Measurements from ENCODE around the gene RHBDL2. TPM values are rescaled to one million over a fixed set of nuclear protein-coding genes. Genes with fewer than 3 reads are reported as not detected.
A peak's percentile ranks its signal among the peaks of the same experiment; 100 is the strongest.
"Not testable (repeated sequence)": the region's sequence is repeated elsewhere in the genome, so short reads cannot be mapped to it uniquely, and the experiment has no call there.

RHBDL2 gene, protein sequence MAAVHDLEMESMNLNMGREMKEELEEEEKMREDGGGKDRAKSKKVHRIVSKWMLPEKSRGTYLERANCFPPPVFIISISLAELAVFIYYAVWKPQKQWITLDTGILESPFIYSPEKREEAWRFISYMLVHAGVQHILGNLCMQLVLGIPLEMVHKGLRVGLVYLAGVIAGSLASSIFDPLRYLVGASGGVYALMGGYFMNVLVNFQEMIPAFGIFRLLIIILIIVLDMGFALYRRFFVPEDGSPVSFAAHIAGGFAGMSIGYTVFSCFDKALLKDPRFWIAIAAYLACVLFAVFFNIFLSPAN
- polyA plus RNA-seq = 10 to 100 TPM; 24.3 to 25.1 TPM

DNA sequence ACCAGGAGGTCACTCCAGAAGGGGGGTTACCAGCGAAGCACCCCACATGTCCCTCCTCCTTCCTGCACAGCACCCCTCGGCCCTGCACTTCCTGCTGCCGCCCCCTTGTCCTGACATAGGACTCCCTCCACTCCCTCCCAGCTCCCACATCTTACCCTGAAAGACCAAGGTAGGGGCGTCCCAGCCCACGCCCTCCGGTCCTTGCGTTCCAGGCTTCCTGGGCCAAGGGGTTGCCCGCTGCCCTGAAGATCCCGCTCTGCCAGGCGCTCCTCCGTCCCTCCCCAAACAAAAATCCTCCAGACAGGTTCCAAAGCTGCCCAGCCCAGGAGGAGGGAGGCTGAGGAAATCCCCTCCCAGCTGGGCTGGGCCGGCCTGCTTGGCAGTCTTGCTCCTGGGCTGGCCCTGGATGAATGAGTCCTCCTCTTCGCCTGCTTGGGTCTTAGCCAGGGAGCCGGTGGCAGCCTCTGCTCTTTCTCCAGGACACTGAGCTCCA, at the start of gene RHBDL2:
TSS of gene RHBDL2 (minus strand) at position 304 of the 493 bp plus-strand sequence. CDS start 22,618 bp downstream, outside the sequence.
- 22 to 33% methylated on average over 14 of the region's 14 CpGs for WGBS, 2 donors
- Histone ChIP-seq H3K36me3 (ENCODE audit: control insufficient read depth in 2 of 2, insufficient read depth in 2 of 2, low read length in 1 of 2) (peaks cover 0 to 3% of the 10 kb centered on the region in 2 donors), H3K4me1 (ENCODE audit: control insufficient read depth in 2 of 2, insufficient read depth in 2 of 2, low read length in 1 of 2) (peaks cover 0 to 9% of the 10 kb centered on the region in 2 donors), H3K4me3 (ENCODE audit: low read depth in 1 of 2, low read length in 2 of 2) (peak within 1 kb of the TSS; percentile 59 to 77), H3K27ac (ENCODE audit: low read depth in 2 of 2, low read length in 1 of 2) (peak within 1 kb of the TSS; percentile 62 to 87), H3K9me3 (ENCODE audit: control insufficient read depth in 2 of 2, insufficient read depth in 1 of 2, low read depth in 1 of 2, low read length in 1 of 2) (no peaks in the 10 kb centered on the region), H3K27me3 (ENCODE audit: control insufficient read depth in 1 of 2, insufficient read depth in 2 of 2, low read length in 2 of 2) (no peaks in the 10 kb centered on the region)

DNA sequence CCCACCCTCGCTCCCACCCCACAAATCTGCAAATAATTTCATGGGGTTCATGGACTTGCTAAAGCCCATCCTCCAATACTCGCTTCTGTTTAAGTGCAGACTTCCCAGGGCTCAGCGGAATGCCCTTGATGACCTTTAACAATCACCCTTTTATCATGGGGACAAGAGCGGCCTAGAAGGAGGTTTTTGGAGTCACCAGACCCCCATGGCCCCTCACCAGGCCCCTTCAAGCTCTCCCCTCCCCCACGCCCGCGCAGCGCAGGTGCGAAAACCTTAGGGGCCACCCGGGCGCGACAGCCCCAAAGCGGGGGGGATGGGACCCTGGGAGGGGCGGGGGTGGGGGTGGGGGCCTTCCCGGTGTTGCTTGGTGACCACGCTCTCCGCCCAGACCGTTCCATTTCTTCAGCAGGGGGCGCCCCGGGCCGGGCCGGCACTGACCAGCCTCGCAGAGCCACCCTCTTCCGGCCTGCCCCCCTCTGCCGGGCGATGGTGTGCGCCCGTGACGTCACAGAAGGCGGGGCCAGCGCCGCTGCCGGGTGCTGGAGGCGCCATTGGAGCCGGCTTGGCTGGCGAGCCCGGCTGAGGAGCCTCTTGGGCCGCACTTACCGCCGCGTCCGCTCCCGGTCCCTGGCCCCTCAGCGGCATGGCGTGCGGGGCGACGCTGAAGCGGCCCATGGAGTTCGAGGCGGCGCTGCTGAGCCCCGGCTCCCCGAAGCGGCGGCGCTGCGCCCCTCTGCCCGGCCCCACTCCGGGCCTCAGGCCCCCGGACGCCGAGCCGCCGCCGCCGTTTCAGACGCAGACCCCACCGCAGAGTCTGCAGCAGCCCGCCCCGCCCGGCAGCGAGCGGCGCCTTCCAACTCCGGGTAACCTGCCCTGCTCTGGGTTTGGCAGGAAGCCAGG, 49.4 kb upstream of the RHBDL2 start, which contains the start of gene AKIRIN1:
TSS of gene AKIRIN1 (plus strand) at position 539 of the 900 bp plus-strand sequence. CDS start at position 644, 105 bp downstream.
- no peaks in the 10 kb centered on the region for H3K9me3 ChIP-seq (ENCODE audit: control insufficient read depth in 2 of 2, insufficient read depth in 1 of 2, low read depth in 1 of 2, low read length in 1 of 2)
- WGBS, 2 donors = 1% methylated on average over 70 to 76 of the region's 76 CpGs
- peak within 1 kb of the TSS; percentile 92 to 94 for H3K4me3 ChIP-seq (ENCODE audit: low read depth in 1 of 2, low read length in 2 of 2)
- H3K27me3 ChIP-seq (ENCODE audit: control insufficient read depth in 1 of 2, insufficient read depth in 2 of 2, low read length in 2 of 2) = no peaks in the 10 kb centered on the region
- H3K36me3 ChIP-seq (ENCODE audit: control insufficient read depth in 2 of 2, insufficient read depth in 2 of 2, low read length in 1 of 2) = no peaks in the 10 kb centered on the region
- peak within 1 kb of the TSS; percentile 88 to 95 for H3K27ac ChIP-seq (ENCODE audit: low read depth in 2 of 2, low read length in 1 of 2)
- H3K4me1 ChIP-seq (ENCODE audit: control insufficient read depth in 2 of 2, insufficient read depth in 2 of 2, low read length in 1 of 2) = no peaks in the 10 kb centered on the region

DNA sequence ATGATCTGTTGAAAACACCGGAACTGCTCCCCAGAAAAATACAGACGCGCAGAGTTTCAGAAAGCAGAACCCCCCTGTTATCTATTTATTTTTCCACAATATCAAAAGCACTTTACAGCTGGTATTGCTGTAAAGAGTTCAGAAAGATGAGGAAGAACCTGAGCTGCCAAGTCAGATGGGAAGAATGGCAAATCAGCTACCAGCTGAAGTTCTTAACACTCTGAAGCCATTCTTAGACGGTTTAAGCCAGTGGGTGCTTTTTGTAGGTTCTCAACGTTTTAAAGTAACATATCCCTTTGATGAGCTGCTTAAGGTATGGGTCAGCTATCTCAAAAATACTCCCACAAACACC, 48.7 kb upstream of the RHBDL2 start:
- WGBS, 2 donors = 30 to 33% methylated on average over 5 of the region's 5 CpGs
- Histone ChIP-seq H3K27ac (ENCODE audit: low read depth in 2 of 2, low read length in 1 of 2) (peak overlapping the region; percentile 88), H3K9me3 (ENCODE audit: control insufficient read depth in 2 of 2, insufficient read depth in 1 of 2, low read depth in 1 of 2, low read length in 1 of 2) (no peaks in the 10 kb centered on the region), H3K27me3 (ENCODE audit: control insufficient read depth in 1 of 2, insufficient read depth in 2 of 2, low read length in 2 of 2) (no peaks in the 10 kb centered on the region), H3K4me3 (ENCODE audit: low read depth in 1 of 2, low read length in 2 of 2) (peak overlapping the region; percentile 56 to 92), H3K36me3 (ENCODE audit: control insufficient read depth in 2 of 2, insufficient read depth in 2 of 2, low read length in 1 of 2) (no peaks in the 10 kb centered on the region), H3K4me1 (ENCODE audit: control insufficient read depth in 2 of 2, insufficient read depth in 2 of 2, low read length in 1 of 2) (no peaks in the 10 kb centered on the region)

DNA sequence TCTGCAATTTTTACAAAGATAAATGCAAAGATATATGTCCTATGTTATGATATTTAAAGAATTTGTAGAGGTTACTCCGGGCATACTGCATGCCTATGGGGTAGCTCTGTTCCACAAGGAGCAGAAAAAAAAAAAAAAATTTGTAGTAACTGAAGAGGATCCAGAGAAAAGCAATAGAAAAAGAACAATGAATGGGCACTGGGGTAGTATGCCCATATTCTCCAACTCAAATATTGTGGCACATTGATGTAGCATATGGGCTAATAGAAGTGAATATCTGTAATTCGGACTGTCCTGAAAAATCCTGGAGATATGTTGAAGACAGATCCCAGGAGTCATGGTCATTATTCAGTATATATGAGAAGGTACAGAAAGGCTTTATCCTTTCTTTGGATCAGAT, 48.3 kb upstream of the RHBDL2 start:
- Histone ChIP-seq H3K27me3 (ENCODE audit: control insufficient read depth in 1 of 2, insufficient read depth in 2 of 2, low read length in 2 of 2) (no peaks in the 10 kb centered on the region), H3K4me3 (ENCODE audit: low read depth in 1 of 2, low read length in 2 of 2) (no peak overlapping the region), H3K9me3 (ENCODE audit: control insufficient read depth in 2 of 2, insufficient read depth in 1 of 2, low read depth in 1 of 2, low read length in 1 of 2) (no peaks in the 10 kb centered on the region), H3K36me3 (ENCODE audit: control insufficient read depth in 2 of 2, insufficient read depth in 2 of 2, low read length in 1 of 2) (no peaks in the 10 kb centered on the region), H3K4me1 (ENCODE audit: control insufficient read depth in 2 of 2, insufficient read depth in 2 of 2, low read length in 1 of 2) (no peaks in the 10 kb centered on the region), H3K27ac (ENCODE audit: low read depth in 2 of 2, low read length in 1 of 2) (no peak overlapping the region)
- WGBS, 2 donors = 59 to 76% methylated on average over 2 of the region's 2 CpGs

DNA sequence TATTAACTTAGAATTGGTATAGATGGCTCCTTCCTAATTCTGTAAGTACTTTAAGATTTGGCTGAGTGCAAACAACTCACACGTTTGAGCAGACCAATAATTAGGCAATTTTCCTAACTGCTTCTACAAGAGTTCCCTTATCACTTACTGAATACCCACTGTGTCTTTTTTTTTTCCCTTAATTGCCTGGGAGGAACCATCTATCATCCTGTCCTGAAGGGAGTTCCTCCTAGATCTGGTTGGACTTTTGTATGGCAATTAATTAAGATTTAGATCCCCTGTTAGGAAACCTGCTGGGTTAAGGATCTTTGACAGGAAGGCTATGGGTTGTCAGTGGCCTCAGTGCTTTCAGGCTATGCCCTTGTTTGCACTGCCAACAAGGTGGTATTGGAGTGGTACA, 37.8 kb upstream of the RHBDL2 start:
- not testable (repeated sequence) for H3K4me1 ChIP-seq (ENCODE audit: control insufficient read depth in 2 of 2, insufficient read depth in 2 of 2, low read length in 1 of 2); H3K36me3 ChIP-seq (ENCODE audit: control insufficient read depth in 2 of 2, insufficient read depth in 2 of 2, low read length in 1 of 2); H3K4me3 ChIP-seq (ENCODE audit: low read depth in 1 of 2, low read length in 2 of 2); H3K9me3 ChIP-seq (ENCODE audit: control insufficient read depth in 2 of 2, insufficient read depth in 1 of 2, low read depth in 1 of 2, low read length in 1 of 2); H3K27ac ChIP-seq (ENCODE audit: low read depth in 2 of 2, low read length in 1 of 2); H3K27me3 ChIP-seq (ENCODE audit: control insufficient read depth in 1 of 2, insufficient read depth in 2 of 2, low read length in 2 of 2)
- WGBS, 2 donors = 50 to 65% methylated on average over 1 of the region's 1 CpG

DNA sequence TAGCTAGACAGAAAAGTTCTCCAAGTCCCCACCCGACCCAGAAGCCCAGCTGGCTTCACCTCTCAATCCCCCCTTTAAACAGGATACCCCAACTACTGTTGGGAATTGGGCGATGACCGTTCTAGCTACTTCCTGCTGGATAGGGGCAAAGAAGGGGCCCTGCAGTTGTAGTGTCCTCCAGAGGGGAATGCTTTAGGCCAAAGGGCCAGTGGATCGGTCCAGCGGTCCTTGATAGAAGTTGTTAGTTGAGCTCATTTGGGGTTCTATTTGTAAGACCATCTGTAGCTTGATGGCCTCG, 36.6 kb upstream of the RHBDL2 start:
- not testable (repeated sequence) for H3K9me3 ChIP-seq (ENCODE audit: control insufficient read depth in 2 of 2, insufficient read depth in 1 of 2, low read depth in 1 of 2, low read length in 1 of 2); H3K27ac ChIP-seq (ENCODE audit: low read depth in 2 of 2, low read length in 1 of 2); H3K4me3 ChIP-seq (ENCODE audit: low read depth in 1 of 2, low read length in 2 of 2); H3K36me3 ChIP-seq (ENCODE audit: control insufficient read depth in 2 of 2, insufficient read depth in 2 of 2, low read length in 1 of 2); H3K27me3 ChIP-seq (ENCODE audit: control insufficient read depth in 1 of 2, insufficient read depth in 2 of 2, low read length in 2 of 2); H3K4me1 ChIP-seq (ENCODE audit: control insufficient read depth in 2 of 2, insufficient read depth in 2 of 2, low read length in 1 of 2)
- 92 to 93% methylated on average over 6 of the region's 6 CpGs for WGBS, 2 donors

DNA sequence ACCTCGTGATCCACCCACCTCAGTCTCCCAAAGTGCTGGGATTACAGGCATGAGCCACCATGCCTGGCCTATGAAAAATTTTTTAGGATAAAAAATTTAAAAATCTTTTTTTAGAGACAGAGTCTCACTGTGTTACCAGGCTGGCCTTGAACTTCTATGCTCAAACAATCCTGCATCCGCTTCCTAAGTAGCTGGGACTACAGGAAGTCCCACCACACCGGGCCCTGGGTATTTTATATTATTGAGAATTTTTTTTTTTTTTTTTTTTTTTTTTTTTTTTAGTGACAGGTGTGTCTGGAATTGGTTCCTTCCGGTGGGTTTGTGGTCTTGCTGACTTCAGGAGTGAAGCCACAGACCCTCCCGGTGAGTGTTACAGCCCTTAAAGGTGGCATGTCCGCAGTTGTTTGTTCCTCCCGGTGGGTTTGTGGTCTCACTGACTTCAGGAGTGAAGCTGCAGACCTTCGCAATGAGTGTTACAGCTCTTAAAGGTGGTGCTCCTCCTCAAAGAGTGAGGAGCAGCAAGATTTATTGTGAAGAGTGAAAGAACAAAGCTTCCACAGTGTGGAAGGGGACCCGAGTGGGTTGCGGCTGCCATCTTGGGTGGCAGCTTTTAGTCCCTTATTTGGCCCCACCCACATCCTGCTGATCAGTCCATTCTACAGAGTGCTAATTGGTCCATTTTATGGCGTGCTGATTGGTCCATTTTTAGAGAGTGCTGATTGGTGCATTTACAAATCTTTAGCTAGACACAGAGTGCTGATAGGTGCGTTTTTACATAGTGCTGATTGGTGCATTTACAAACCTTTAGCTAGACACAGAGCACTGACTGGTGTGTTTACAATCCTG, 36.0 kb upstream of the RHBDL2 start:
- not testable (repeated sequence) for H3K4me1 ChIP-seq (ENCODE audit: control insufficient read depth in 2 of 2, insufficient read depth in 2 of 2, low read length in 1 of 2); H3K36me3 ChIP-seq (ENCODE audit: control insufficient read depth in 2 of 2, insufficient read depth in 2 of 2, low read length in 1 of 2); H3K27ac ChIP-seq (ENCODE audit: low read depth in 2 of 2, low read length in 1 of 2); H3K27me3 ChIP-seq (ENCODE audit: control insufficient read depth in 1 of 2, insufficient read depth in 2 of 2, low read length in 2 of 2); H3K4me3 ChIP-seq (ENCODE audit: low read depth in 1 of 2, low read length in 2 of 2); H3K9me3 ChIP-seq (ENCODE audit: control insufficient read depth in 2 of 2, insufficient read depth in 1 of 2, low read depth in 1 of 2, low read length in 1 of 2)
- WGBS, 2 donors = 82 to 85% methylated on average over 12 of the region's 12 CpGs

DNA sequence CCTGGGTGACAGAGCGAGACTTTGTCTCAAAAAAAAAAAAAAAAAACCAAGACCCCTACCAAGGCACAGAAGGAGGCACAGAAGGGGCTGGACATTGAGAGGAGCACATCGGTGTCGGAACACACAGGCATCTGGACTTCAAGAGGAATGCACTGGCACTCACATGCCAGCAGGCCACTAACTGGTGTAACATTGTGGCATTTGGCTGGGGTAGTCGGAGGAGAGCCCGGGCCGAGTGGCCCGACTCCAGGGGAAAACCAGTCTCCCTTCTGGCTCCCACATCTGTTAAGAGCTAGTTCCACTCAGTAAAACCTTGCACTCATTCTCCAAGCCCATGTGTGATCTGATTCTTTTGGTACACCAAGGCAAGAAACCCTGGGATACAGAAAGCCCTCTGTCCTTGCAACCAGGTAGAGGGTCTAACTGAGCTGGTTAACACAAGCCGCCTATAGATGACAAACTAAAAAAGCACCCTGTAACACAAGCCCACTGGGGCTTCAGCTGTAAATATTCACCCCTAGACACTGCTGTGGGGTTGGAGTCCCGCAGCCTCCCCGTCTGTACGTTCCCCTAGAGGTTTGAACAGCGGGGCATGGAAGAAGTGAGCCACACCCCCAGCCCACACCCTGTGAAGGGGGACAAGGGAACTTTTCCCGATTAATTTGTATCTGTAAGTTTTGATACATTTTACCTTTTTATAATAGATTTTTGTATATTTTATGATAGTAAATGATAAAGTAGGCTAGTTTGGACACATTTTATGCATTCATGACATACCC, 32.2 kb upstream of the RHBDL2 start:
- Histone ChIP-seq H3K36me3 (ENCODE audit: control insufficient read depth in 2 of 2, insufficient read depth in 2 of 2, low read length in 1 of 2) (no peaks in the 10 kb centered on the region), H3K27me3 (ENCODE audit: control insufficient read depth in 1 of 2, insufficient read depth in 2 of 2, low read length in 2 of 2) (no peaks in the 10 kb centered on the region)

DNA sequence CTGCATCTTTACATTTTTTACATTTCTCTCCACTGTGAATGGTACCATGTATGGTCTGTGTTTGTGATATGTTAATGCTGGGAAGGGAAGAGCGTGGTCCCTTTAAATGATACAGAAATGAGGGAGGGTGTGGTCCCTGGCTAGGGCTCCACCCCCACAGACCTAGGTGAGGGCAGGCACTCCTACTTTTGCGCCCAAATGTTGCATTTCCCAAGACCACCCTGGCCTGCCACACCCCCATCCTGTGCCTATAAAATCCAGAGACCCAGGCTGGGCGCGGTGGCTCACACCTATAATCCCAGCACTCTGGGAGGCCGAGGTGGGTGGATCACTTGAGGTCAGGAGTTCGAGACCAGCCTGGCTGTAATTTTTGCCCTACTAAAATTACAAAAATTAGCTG, 31.5 kb upstream of the RHBDL2 start:
- H3K27me3 ChIP-seq (ENCODE audit: control insufficient read depth in 1 of 2, insufficient read depth in 2 of 2, low read length in 2 of 2); H3K36me3 ChIP-seq (ENCODE audit: control insufficient read depth in 2 of 2, insufficient read depth in 2 of 2, low read length in 1 of 2); H3K4me1 ChIP-seq (ENCODE audit: control insufficient read depth in 2 of 2, insufficient read depth in 2 of 2, low read length in 1 of 2); H3K9me3 ChIP-seq (ENCODE audit: control insufficient read depth in 2 of 2, insufficient read depth in 1 of 2, low read depth in 1 of 2, low read length in 1 of 2); H3K27ac ChIP-seq (ENCODE audit: low read depth in 2 of 2, low read length in 1 of 2); H3K4me3 ChIP-seq (ENCODE audit: low read depth in 1 of 2, low read length in 2 of 2): not testable (repeated sequence)
- WGBS, 2 donors = 59 to 61% methylated on average over 6 of the region's 6 CpGs

More for the DNA sequence above, 32.2 kb upstream of the RHBDL2 start:
- Histone ChIP-seq H3K9me3 (ENCODE audit: control insufficient read depth in 2 of 2, insufficient read depth in 1 of 2, low read depth in 1 of 2, low read length in 1 of 2) (peaks cover 0 to 2% of the 10 kb centered on the region in 2 donors), H3K4me3 (ENCODE audit: low read depth in 1 of 2, low read length in 2 of 2) (no peak overlapping the region), H3K27ac (ENCODE audit: low read depth in 2 of 2, low read length in 1 of 2) (no peak overlapping the region), H3K4me1 (ENCODE audit: control insufficient read depth in 2 of 2, insufficient read depth in 2 of 2, low read length in 1 of 2) (no peaks in the 10 kb centered on the region)
- WGBS, 2 donors = 66 to 78% methylated on average over 12 to 13 of the region's 13 CpGs
